Neural cell (in vitro differentiated cells): ENCODE results near the gene PHACTR1. TPM values are rescaled to one million over a fixed set of nuclear protein-coding genes. Genes with fewer than 3 reads are reported as not detected.

Experiments used
- H2AFZ ChIP-seq: fragments of 200-600, 300-800 bp; sonication (generic), shearing (Covaris generic); 2 replicates; pipeline ENCODE4 v1.6.0; 2014; ENCODE audit warnings: low read depth, mild to moderate bottlenecking, antibody characterized with exemption, low read length, moderate library complexity
- H3F3A ChIP-seq: fragments of 200-600 bp; shearing (Covaris generic); 2 replicates; pipeline ENCODE4 v1.6.1; 2016; ENCODE audit warnings: mild to moderate bottlenecking, moderate library complexity, mixed read lengths, antibody characterized with exemption, low read length; ENCODE audit not compliant: insufficient read depth, poor library complexity, severe bottlenecking
- H3K27ac ChIP-seq: fragments of 200-600, 300-800 bp; sonication (generic), shearing (Covaris generic); 2 replicates; pipeline ENCODE4 v1.5.1; 2014; ENCODE audit warnings: mild to moderate bottlenecking, low read length, moderate library complexity
- H3K27me3 ChIP-seq: fragments of 300-800, 200-600 bp; sonication (generic), shearing (Covaris generic); 2 replicates; pipeline ENCODE4 v1.6.0; 2014; ENCODE audit warnings: mild to moderate bottlenecking, low read depth, low read length, moderate library complexity; ENCODE audit not compliant: insufficient read depth
- H3K36me3 ChIP-seq: fragments of 300-800, 200-600 bp; sonication (generic), shearing (Covaris generic); 2 replicates; pipeline ENCODE4 v1.5.1; 2014; ENCODE audit warnings: mild to moderate bottlenecking, antibody characterized with exemption, low read length, moderate library complexity; ENCODE audit not compliant: insufficient read depth
- H3K4me2 ChIP-seq: fragments of 300-800, 200-600 bp; sonication (generic), shearing (Covaris generic); 2 replicates; pipeline ENCODE4 v1.6.0; 2014; ENCODE audit warnings: mild to moderate bottlenecking, low read length
- H3K4me3 ChIP-seq: fragments of 300-800, 200-600 bp; sonication (generic), shearing (Covaris generic); 2 replicates; pipeline ENCODE4 v1.5.1; 2014; ENCODE audit warnings: mild to moderate bottlenecking, low read length, moderate library complexity
- H3K79me2 ChIP-seq: fragments of 200-600 bp; shearing (Covaris generic); replicated peaks from 2 replicates; pipeline ENCODE4 v1.6.0; 2014; ENCODE audit warnings: mild to moderate bottlenecking, low read length, moderate library complexity; ENCODE audit not compliant: insufficient read depth
- H3K9ac ChIP-seq: fragments of 300-800, 200-600 bp; sonication (generic), shearing (Covaris generic); 2 replicates; pipeline ENCODE4 v1.6.1; 2016; ENCODE audit warnings: mild to moderate bottlenecking, low read length, mixed read lengths
- H3K9me2 ChIP-seq: fragments of 200-600 bp; shearing (Covaris generic); 2 replicates; pipeline ENCODE4 v1.6.1; 2016; ENCODE audit warnings: mild to moderate bottlenecking, low read length, mixed read lengths; ENCODE audit not compliant: insufficient read depth
- H3K9me3 ChIP-seq: fragments of 200-600, 300-800 bp; sonication (generic), shearing (Covaris generic); 2 replicates; pipeline ENCODE4 v1.6.1; 2016; ENCODE audit warnings: mild to moderate bottlenecking, mixed run types, low read length, moderate library complexity, mixed read lengths
- H4K20me1 ChIP-seq: fragments of 200-600 bp; shearing (Covaris generic); 2 replicates; pipeline ENCODE4 v1.6.1; 2016; ENCODE audit warnings: mild to moderate bottlenecking, mixed run types; ENCODE audit not compliant: insufficient read depth
- EP300 ChIP-seq: fragments of 450-650 bp; conservative IDR thresholded peaks from 2 replicates; pipeline ENCODE4 v1.6.1; 2014; ENCODE audit warnings: antibody characterized with exemption, mild to moderate bottlenecking, moderate library complexity; ENCODE audit not compliant: poor library complexity, severe bottlenecking
- EZH2 ChIP-seq: fragments of 200-600, 300-800 bp; shearing (Covaris generic), sonication (generic); IDR thresholded peaks from 2 replicates; pipeline ENCODE4 v1.6.1; 2014; ENCODE audit warnings: antibody characterized with exemption, low read length, borderline replicate concordance, mild to moderate bottlenecking; ENCODE audit not compliant: insufficient read depth, poor library complexity, severe bottlenecking
- MXI1 ChIP-seq: fragments of 450-650 bp; conservative IDR thresholded peaks from 2 replicates; pipeline ENCODE4 v1.6.1; 2014; ENCODE audit warnings: antibody characterized with exemption, mild to moderate bottlenecking; ENCODE audit not compliant: poor library complexity, severe bottlenecking
- POLR2AphosphoS5 ChIP-seq: IDR thresholded peaks from 2 replicates; pipeline ENCODE4 v1.6.1; 2012
- RAD21 ChIP-seq: fragments of 450-650 bp; conservative IDR thresholded peaks from 2 replicates; pipeline ENCODE4 v1.6.1; 2014; ENCODE audit warnings: antibody characterized with exemption, mild to moderate bottlenecking, moderate library complexity
- SMC3 ChIP-seq: fragments of 450-650 bp; conservative IDR thresholded peaks from 2 replicates; pipeline ENCODE4 v1.6.1; 2014; ENCODE audit warnings: antibody characterized with exemption, mild to moderate bottlenecking, moderate library complexity; ENCODE audit not compliant: poor library complexity
- TAF1 ChIP-seq: IDR thresholded peaks from 2 replicates; pipeline ENCODE4 v1.6.1; 2012; ENCODE audit warnings: low read depth
- polyA plus RNA-seq: library from polyadenylated mRNA; depleted of rRNA; stranded (reverse); fragments of >200 nt; gene quantifications from 2 replicates; pipeline ENCODE4 v1.2.3, GENCODE V29; 2014
- TF ChIP-seq, protein P1 (sequence below): IDR thresholded peaks from 2 replicates; pipeline ENCODE4 v1.6.1; 2012; ENCODE audit warnings: borderline replicate concordance
- TF ChIP-seq, protein P2 (sequence below): fragments of 450-650 bp; IDR thresholded peaks from 2 replicates; pipeline ENCODE4 v1.5.1; 2014; ENCODE audit warnings: antibody characterized with exemption, mild to moderate bottlenecking, moderate library complexity; ENCODE audit not compliant: poor library complexity, severe bottlenecking

The PHACTR1 gene
- polyA plus RNA-seq, 1 donor from 2014 or later: 7.8 TPM

DNA sequence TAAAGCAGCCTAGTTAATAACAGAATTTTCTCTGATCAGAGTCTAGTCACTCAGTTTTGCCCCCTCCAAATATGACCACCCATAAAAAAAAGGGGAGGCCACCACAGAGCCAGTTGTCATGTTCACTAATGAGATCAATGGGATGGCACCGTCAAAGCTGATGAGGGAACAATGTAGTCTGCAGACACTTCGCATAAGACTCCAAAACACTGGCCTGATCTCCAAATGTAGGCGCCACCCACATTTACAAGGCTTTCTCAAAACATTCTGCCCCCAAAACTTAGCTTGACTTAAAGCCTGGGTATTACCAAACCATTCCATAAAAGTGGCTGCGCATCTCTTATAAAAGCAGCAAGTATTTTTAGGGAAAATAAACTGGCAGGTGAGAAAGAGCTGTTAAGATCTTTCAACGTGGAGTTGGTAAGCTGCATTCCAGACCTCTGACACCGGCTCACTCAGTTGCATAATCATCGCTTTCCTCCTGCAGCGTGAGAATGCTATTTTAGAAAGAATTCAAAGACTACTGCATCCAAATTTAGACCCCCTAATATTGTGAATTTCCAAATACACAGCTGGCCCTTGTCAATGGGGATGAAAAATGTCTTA, 552.4 kb downstream of the PHACTR1 start:
- H3K27ac ChIP-seq: no peak overlapping the region

DNA sequence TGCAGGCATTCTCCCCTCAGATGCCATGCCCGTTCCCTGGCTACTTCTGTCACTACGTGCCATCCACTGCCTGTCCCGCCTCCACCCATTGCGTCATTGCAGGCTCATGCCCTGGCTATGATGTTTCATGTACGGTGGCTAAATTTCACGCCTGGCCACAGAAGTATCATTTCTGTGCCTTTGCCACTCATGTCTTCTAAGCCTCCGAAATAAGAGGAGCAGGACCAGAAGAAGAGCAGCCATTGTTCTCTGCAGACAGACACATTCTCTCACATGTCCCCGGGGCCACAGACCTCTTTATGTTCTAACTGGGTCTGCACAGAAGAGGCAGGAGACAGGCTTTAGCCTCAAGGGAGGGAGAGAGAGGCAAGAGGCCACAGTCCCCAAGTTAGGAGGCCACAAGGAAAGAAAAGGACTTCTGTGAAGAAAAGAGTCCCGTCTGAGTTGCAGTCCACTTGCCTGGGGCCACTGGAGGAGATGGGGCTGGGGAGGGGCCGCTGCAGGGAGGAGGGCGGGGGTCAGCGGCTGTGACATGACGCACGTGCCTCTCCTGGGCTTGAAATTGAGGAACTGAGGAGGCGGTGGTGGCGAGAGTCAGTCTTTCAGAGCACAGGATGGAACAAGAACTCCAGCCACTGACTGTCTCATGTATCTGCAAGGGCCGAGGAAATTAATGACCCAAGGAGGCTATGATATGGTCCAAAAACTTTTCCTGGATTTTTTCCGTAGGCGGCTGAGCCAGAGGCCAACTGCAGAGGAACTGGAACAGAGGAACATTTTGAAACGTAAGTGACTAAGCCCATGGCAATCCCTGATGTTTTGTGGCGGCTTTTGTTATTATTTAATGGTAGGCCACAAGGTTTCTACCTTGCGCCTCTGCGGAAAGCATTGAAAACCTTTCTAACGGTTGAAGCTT, 555.8 kb downstream of the PHACTR1 start:
- H3K27me3 ChIP-seq: no peaks in the 10 kb centered on the region
- H4K20me1 ChIP-seq: no peaks in the 10 kb centered on the region
- H3K4me3 ChIP-seq: no peak overlapping the region
- no peaks in the 10 kb centered on the region for H3K9me2 ChIP-seq
- no peak overlapping the region for H3K9ac ChIP-seq
- H3K36me3 ChIP-seq: no peaks in the 10 kb centered on the region
- no peak for TF ChIP-seq EP300
- TF ChIP-seq, protein P1, sequence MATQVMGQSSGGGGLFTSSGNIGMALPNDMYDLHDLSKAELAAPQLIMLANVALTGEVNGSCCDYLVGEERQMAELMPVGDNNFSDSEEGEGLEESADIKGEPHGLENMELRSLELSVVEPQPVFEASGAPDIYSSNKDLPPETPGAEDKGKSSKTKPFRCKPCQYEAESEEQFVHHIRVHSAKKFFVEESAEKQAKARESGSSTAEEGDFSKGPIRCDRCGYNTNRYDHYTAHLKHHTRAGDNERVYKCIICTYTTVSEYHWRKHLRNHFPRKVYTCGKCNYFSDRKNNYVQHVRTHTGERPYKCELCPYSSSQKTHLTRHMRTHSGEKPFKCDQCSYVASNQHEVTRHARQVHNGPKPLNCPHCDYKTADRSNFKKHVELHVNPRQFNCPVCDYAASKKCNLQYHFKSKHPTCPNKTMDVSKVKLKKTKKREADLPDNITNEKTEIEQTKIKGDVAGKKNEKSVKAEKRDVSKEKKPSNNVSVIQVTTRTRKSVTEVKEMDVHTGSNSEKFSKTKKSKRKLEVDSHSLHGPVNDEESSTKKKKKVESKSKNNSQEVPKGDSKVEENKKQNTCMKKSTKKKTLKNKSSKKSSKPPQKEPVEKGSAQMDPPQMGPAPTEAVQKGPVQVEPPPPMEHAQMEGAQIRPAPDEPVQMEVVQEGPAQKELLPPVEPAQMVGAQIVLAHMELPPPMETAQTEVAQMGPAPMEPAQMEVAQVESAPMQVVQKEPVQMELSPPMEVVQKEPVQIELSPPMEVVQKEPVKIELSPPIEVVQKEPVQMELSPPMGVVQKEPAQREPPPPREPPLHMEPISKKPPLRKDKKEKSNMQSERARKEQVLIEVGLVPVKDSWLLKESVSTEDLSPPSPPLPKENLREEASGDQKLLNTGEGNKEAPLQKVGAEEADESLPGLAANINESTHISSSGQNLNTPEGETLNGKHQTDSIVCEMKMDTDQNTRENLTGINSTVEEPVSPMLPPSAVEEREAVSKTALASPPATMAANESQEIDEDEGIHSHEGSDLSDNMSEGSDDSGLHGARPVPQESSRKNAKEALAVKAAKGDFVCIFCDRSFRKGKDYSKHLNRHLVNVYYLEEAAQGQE: no peak
- no peak for TF ChIP-seq RAD21
- TF ChIP-seq TAF1: no peak
- no peak for TF ChIP-seq SMC3
- TF ChIP-seq EZH2: no peak
- no peak for TF ChIP-seq MXI1
- TF ChIP-seq, protein P2, sequence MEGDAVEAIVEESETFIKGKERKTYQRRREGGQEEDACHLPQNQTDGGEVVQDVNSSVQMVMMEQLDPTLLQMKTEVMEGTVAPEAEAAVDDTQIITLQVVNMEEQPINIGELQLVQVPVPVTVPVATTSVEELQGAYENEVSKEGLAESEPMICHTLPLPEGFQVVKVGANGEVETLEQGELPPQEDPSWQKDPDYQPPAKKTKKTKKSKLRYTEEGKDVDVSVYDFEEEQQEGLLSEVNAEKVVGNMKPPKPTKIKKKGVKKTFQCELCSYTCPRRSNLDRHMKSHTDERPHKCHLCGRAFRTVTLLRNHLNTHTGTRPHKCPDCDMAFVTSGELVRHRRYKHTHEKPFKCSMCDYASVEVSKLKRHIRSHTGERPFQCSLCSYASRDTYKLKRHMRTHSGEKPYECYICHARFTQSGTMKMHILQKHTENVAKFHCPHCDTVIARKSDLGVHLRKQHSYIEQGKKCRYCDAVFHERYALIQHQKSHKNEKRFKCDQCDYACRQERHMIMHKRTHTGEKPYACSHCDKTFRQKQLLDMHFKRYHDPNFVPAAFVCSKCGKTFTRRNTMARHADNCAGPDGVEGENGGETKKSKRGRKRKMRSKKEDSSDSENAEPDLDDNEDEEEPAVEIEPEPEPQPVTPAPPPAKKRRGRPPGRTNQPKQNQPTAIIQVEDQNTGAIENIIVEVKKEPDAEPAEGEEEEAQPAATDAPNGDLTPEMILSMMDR: no peak
- TF ChIP-seq POLR2AphosphoS5: no peak
- no peaks in the 10 kb centered on the region for H3K79me2 ChIP-seq
- H3K4me2 ChIP-seq: no peak overlapping the region
- H3F3A ChIP-seq: no peaks in the 10 kb centered on the region
- H3K9me3 ChIP-seq: no peaks in the 10 kb centered on the region
- H3K27ac ChIP-seq: no peak overlapping the region
- no peak overlapping the region for H2AFZ ChIP-seq

More for the DNA sequence above, 552.4 kb downstream of the PHACTR1 start:
- Histone ChIP-seq H3K9ac (no peak overlapping the region), H3K27me3 (no peaks in the 10 kb centered on the region), H3K9me3 (no peaks in the 10 kb centered on the region), H3K9me2 (no peaks in the 10 kb centered on the region), H3K36me3 (no peaks in the 10 kb centered on the region), H3F3A (no peaks in the 10 kb centered on the region), H3K4me2 (no peak overlapping the region), H3K4me3 (no peak overlapping the region), H4K20me1 (no peaks in the 10 kb centered on the region), H2AFZ (no peak overlapping the region), H3K79me2 (no peaks in the 10 kb centered on the region)
- TF ChIP-seq RAD21 (no peak), EZH2 (no peak)
- TF ChIP-seq, protein P1: no peak
